ENCODE results near the gene PRICKLE4.

The PRICKLE4 gene

DNA sequence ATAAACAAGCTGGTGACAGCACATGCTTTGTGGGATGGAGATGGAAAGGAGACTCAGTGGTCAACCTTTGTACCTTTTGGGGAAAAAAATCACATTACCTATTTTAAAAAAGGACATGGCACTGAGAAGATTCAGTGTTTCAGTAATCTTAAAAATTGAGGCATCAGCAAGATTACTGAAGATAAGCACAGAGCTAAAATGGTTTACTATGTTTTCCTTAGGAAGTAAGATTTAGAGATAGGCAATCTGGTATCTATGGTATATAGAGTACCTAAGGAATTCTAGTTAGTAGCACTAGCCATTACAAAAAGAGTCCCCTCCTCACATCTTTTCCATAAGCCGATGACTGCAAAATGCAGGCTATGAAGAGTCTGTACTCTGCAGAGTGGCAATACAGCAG, 42.6 kb downstream of the PRICKLE4 start:
- no peak overlapping the region for H3K4me3 ChIP-seq (ENCODE audit: low read depth, low read length)
- no peak for DNase-seq (ENCODE audit: low read depth, low spot score)
- CTCF ChIA-PET = interaction anchor here (1.1 to 2.5 kb wide), 3 partner anchors 9 to 36 kb away, joined by 3 to 18 read pairs (median 5); partner anchors contain the start of gene TOMM6
- TF ChIP-seq, protein P1, sequence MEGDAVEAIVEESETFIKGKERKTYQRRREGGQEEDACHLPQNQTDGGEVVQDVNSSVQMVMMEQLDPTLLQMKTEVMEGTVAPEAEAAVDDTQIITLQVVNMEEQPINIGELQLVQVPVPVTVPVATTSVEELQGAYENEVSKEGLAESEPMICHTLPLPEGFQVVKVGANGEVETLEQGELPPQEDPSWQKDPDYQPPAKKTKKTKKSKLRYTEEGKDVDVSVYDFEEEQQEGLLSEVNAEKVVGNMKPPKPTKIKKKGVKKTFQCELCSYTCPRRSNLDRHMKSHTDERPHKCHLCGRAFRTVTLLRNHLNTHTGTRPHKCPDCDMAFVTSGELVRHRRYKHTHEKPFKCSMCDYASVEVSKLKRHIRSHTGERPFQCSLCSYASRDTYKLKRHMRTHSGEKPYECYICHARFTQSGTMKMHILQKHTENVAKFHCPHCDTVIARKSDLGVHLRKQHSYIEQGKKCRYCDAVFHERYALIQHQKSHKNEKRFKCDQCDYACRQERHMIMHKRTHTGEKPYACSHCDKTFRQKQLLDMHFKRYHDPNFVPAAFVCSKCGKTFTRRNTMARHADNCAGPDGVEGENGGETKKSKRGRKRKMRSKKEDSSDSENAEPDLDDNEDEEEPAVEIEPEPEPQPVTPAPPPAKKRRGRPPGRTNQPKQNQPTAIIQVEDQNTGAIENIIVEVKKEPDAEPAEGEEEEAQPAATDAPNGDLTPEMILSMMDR (IDR thresholded peaks at IDR 0.05; ENCODE audit: insufficient read depth, low read length, missing control alignments) = no peak
- POLR2A ChIA-PET = no interaction called here

GRCh38 chr6:41824571-41825569, 44.3 kb downstream of the PRICKLE4 start:
- POLR2A ChIA-PET = no interaction called here
- DNase-seq (ENCODE audit: low read depth, low spot score) = no peak
- H3K4me3 ChIP-seq (ENCODE audit: low read depth, low read length) = no peak overlapping the region
- CTCF ChIA-PET = interaction anchor here (0.6 to 2.5 kb wide), 5 partner anchors 11 to 111 kb away, joined by 3 to 18 read pairs (median 6); partner anchors contain the start of gene TOMM6
- TF ChIP-seq, protein P1 (IDR thresholded peaks at IDR 0.05; ENCODE audit: insufficient read depth, low read length, missing control alignments) = no peak

GRCh38 chr6:41826343-41827022, 45.9 kb downstream of the PRICKLE4 start:
- no peak for DNase-seq (ENCODE audit: low read depth, low spot score)
- TF ChIP-seq, protein P1 (IDR thresholded peaks at IDR 0.05; ENCODE audit: insufficient read depth, low read length, missing control alignments) = no peak
- ChIA-PET POLR2A (no interaction called here), CTCF (no interaction called here)
- H3K4me3 ChIP-seq (ENCODE audit: low read depth, low read length) = no peak overlapping the region

GRCh38 chr6:41832263-41832662, 51.7 kb downstream of the PRICKLE4 start:
- DNase-seq (ENCODE audit: low read depth, low spot score) = no peak
- ChIA-PET CTCF (interaction anchor here (1.1 to 1.2 kb wide), 2 partner anchors 45 to 211 kb away, joined by 4 read pairs; partner anchors contain the start of gene TOMM6), POLR2A (no interaction called here)
- no peak overlapping the region for H3K4me3 ChIP-seq (ENCODE audit: low read depth, low read length)
- TF ChIP-seq, protein P1 (IDR thresholded peaks at IDR 0.05; ENCODE audit: insufficient read depth, low read length, missing control alignments) = no peak

DNA sequence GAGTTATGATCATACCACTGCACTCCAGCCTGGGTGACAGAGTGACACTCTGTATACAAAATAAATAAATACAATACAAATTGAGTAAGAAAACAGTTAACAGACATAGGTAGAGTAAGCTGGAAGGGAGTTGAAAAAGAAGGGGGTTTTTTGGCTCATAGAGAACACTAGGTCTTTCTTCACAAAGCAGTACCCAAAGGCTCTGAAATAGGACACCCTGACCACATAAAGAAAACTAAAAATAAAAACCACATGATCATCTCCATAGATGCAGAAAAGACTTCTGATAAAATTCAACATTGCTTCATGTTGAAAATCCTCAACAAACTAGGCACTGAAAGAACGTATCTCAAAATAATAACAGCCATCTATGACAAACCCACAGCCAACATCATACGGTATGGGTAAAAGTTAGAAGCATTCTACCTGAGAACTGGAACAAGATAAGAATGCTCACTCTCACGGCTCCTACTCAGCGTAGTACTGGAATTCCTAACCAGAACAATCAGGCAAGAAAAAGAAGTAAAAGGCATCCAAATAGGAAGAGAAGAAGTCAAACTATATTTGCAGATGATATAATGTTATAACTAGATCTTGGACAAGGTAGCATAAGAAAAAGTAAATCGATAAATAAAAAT, 55.6 kb downstream of the PRICKLE4 start:
- TF ChIP-seq, protein P1 (IDR thresholded peaks at IDR 0.05; ENCODE audit: insufficient read depth, low read length, missing control alignments) = no peak
- ChIA-PET CTCF (interaction anchor here (0.8 to 1.1 kb wide), 4 partner anchors 11 to 208 kb away, joined by 3 read pairs; no protein-coding TSS in a partner anchor), POLR2A (no interaction called here)
- no peak overlapping the region for H3K4me3 ChIP-seq (ENCODE audit: low read depth, low read length)
- no peak for DNase-seq (ENCODE audit: low read depth, low spot score)

All from AG04449 (cell line).